Measurements from ENCODE around the gene APP.

The APP gene

GRCh38 chr21:25888711-25889110 is 281.9 kb downstream of the APP start:
- Mint-ChIP-seq H3K27ac (peak overlapping the region; percentile 96), H3K36me3 (ENCODE audit: low read depth) (peaks cover 89% of the 10 kb centered on the region), H3K9me3 (peaks cover 11% of the 10 kb centered on the region), H3K4me1 (no peaks in the 10 kb centered on the region), H3K27me3 (ENCODE audit: low read depth, poor library complexity) (no peaks in the 10 kb centered on the region), H3K4me3 (no peak overlapping the region)
- no peak for DNase-seq
- TF ChIP-seq CTCF (IDR thresholded peaks at IDR 0.05) = no peak

- Mint-ChIP-seq H3K4me3 (no peak overlapping the region), H3K27me3 (ENCODE audit: low read depth, poor library complexity) (no peaks in the 10 kb centered on the region), H3K27ac (peak overlapping the region; percentile 78), H3K9me3 (peaks cover 6% of the 10 kb centered on the region), H3K36me3 (ENCODE audit: low read depth) (peaks cover 88% of the 10 kb centered on the region), H3K4me1 (no peaks in the 10 kb centered on the region)
- no peak for DNase-seq
- TF ChIP-seq CTCF (IDR thresholded peaks at IDR 0.05) = no peak
These were observed 282.8 kb downstream of the APP start for GRCh38 chr21:25887646-25888306.

- Mint-ChIP-seq H3K36me3 (ENCODE audit: low read depth) (peaks cover 91% of the 10 kb centered on the region), H3K27ac (no peak overlapping the region), H3K27me3 (ENCODE audit: low read depth, poor library complexity) (no peaks in the 10 kb centered on the region), H3K4me3 (no peak overlapping the region), H3K9me3 (peaks cover 12% of the 10 kb centered on the region), H3K4me1 (no peaks in the 10 kb centered on the region)
- DNase-seq = no peak
- TF ChIP-seq CTCF (IDR thresholded peaks at IDR 0.05) = no peak
These were observed 283.4 kb downstream of the APP start for GRCh38 chr21:25887166-25887565.

- Mint-ChIP-seq H3K4me1 (no peaks in the 10 kb centered on the region), H3K27ac (no peak overlapping the region), H3K27me3 (ENCODE audit: low read depth, poor library complexity) (no peaks in the 10 kb centered on the region), H3K36me3 (ENCODE audit: low read depth) (peaks cover 91% of the 10 kb centered on the region), H3K4me3 (no peak overlapping the region), H3K9me3 (peaks cover 16% of the 10 kb centered on the region)
- DNase-seq = no peak
- no peak for TF ChIP-seq CTCF (IDR thresholded peaks at IDR 0.05)
These were observed 284.7 kb downstream of the APP start for GRCh38 chr21:25885880-25886279.

- H3K27me3 Mint-ChIP-seq (ENCODE audit: low read depth, poor library complexity) = no peaks in the 10 kb centered on the region
- no peak for DNase-seq
- H3K27ac Mint-ChIP-seq = no peak overlapping the region
- H3K36me3 Mint-ChIP-seq (ENCODE audit: low read depth) = peaks cover 93% of the 10 kb centered on the region
- no peaks in the 10 kb centered on the region for H3K4me1 Mint-ChIP-seq
- H3K9me3 Mint-ChIP-seq = peaks cover 16% of the 10 kb centered on the region
- no peak overlapping the region for H3K4me3 Mint-ChIP-seq
- no peak for TF ChIP-seq CTCF (IDR thresholded peaks at IDR 0.05)
These were observed 285.2 kb downstream of the APP start for GRCh38 chr21:25885405-25885804.

- no peaks in the 10 kb centered on the region for H3K4me1 Mint-ChIP-seq
- no peak for DNase-seq
- H3K27me3 Mint-ChIP-seq (ENCODE audit: low read depth, poor library complexity) = no peaks in the 10 kb centered on the region
- peaks cover 91% of the 10 kb centered on the region for H3K36me3 Mint-ChIP-seq (ENCODE audit: low read depth)
- no peak for TF ChIP-seq CTCF (IDR thresholded peaks at IDR 0.05)
- H3K4me3 Mint-ChIP-seq = no peak overlapping the region
- no peak overlapping the region for H3K27ac Mint-ChIP-seq
- peaks cover 16% of the 10 kb centered on the region for H3K9me3 Mint-ChIP-seq
These were observed 286.3 kb downstream of the APP start for GRCh38 chr21:25884311-25884710.

Measured in nephron progenitor cell (in vitro differentiated cells).